ENCODE measurements around the gene SLC15A3. TPM values are rescaled to one million over a fixed set of nuclear protein-coding genes. Genes with fewer than 3 reads are reported as not detected.

Gene SLC15A3
- total and polyA plus RNA-seq, 4 donors, result 9.0 to 20.9 (median 16.3) TPM

GRCh38 chr11:60971520-60971919, 19.5 kb upstream of the SLC15A3 start, which contains the start of gene CD6:
Gene CD6 (plus strand): TSS chr11:60971680. CDS start chr11:60971866, 186 bp downstream.
- TF ChIP-seq SP1 (IDR thresholded peaks at IDR 0.05), result no peak
- TF ChIP-seq NR2F2 (IDR thresholded peaks at IDR 0.05), result no peak
- TF ChIP-seq MAX (IDR thresholded peaks at IDR 0.05), result no peak
- no peak for TF ChIP-seq HNF4G (IDR thresholded peaks at IDR 0.05)
- no peak for TF ChIP-seq FOXA2 (IDR thresholded peaks at IDR 0.05)
- no peak for TF ChIP-seq GABPA (IDR thresholded peaks at IDR 0.05 in 1 of 2, conservative IDR thresholded peaks at IDR 0.05 in 1 of 2)
- no peak for TF ChIP-seq TAF1 (conservative IDR thresholded peaks at IDR 0.05)
- H3K4me3 ChIP-seq (ENCODE audit: low read depth in 1 of 3, low read length in 3 of 3), result peak within 1 kb of the TSS in 1 of 3 donors; percentile 3
- no peak within 1 kb of the TSS for H3K27ac ChIP-seq (ENCODE audit: low read depth in 1 of 2, low read length in 2 of 2)

GRCh38 chr11:60970890-60971289, 18.9 kb upstream of the SLC15A3 start:
- no peak for DNase-seq (ENCODE audit: low spot score)
- WGBS, result 76% methylated on average over 5 of the region's 5 CpGs
- no peak overlapping the region for H3K27ac ChIP-seq (ENCODE audit: low read depth in 1 of 2, low read length in 2 of 2)

More at GRCh38 chr11:60971520-60971919, 19.5 kb upstream of the SLC15A3 start, which contains the start of gene CD6:
- H3K9ac ChIP-seq (ENCODE audit: low read depth in 1 of 2, low read length in 2 of 2), result no peak within 1 kb of the TSS
- no peaks in the 10 kb centered on the region for H3K27me3 ChIP-seq (ENCODE audit: control insufficient read depth in 4 of 4, insufficient read depth in 4 of 4, low read length in 3 of 4)
- H3K36me3 ChIP-seq (ENCODE audit: control insufficient read depth in 4 of 4, insufficient read depth in 3 of 4, low read depth in 1 of 4, low read length in 3 of 4), result no peaks in the 10 kb centered on the region
- H3K4me1 ChIP-seq (ENCODE audit: control insufficient read depth in 4 of 4, insufficient read depth in 4 of 4, low read length in 3 of 4), result peaks cover 0 to 2% (median 0%) of the 10 kb centered on the region in 4 donors
- DNase-seq (ENCODE audit: low spot score), result no peak
- 85% methylated on average over 16 of the region's 16 CpGs for WGBS
- H3K9me3 ChIP-seq (ENCODE audit: control insufficient read depth in 4 of 4, low read length in 3 of 4), result peaks cover 0 to 6% (median 0%) of the 10 kb centered on the region in 4 donors

GRCh38 chr11:60970369-60970774, 18.4 kb upstream of the SLC15A3 start:
- Histone ChIP-seq H3K4me1 (ENCODE audit: control insufficient read depth in 4 of 4, insufficient read depth in 4 of 4, low read length in 3 of 4) (peaks cover 0 to 2% (median 0%) of the 10 kb centered on the region in 4 donors), H3K27me3 (ENCODE audit: control insufficient read depth in 4 of 4, insufficient read depth in 4 of 4, low read length in 3 of 4) (peaks cover 0 to 3% (median 0%) of the 10 kb centered on the region in 4 donors), H3K27ac (ENCODE audit: low read depth in 1 of 2, low read length in 2 of 2) (no peak overlapping the region), H3K9ac (ENCODE audit: low read depth in 1 of 2, low read length in 2 of 2) (no peak overlapping the region), H3K9me3 (ENCODE audit: control insufficient read depth in 4 of 4, low read length in 3 of 4) (peaks cover 0 to 6% (median 0%) of the 10 kb centered on the region in 4 donors), H3K36me3 (ENCODE audit: control insufficient read depth in 4 of 4, insufficient read depth in 3 of 4, low read depth in 1 of 4, low read length in 3 of 4) (no peaks in the 10 kb centered on the region), H3K4me3 (ENCODE audit: low read depth in 1 of 3, low read length in 3 of 3) (no peak overlapping the region)
- TF ChIP-seq RAD21 (IDR thresholded peaks at IDR 0.05), result peak; percentile 77 to 89
- peak; percentile 78 for TF ChIP-seq CTCF (IDR thresholded peaks at IDR 0.05; ENCODE audit: low read depth, low read length, missing input control)
- no peak for TF ChIP-seq RXRA (IDR thresholded peaks at IDR 0.05)
- TF ChIP-seq FOXA1 (IDR thresholded peaks at IDR 0.05), result no peak
- DNase-seq (ENCODE audit: low spot score), result peak; percentile 61
- 18% methylated on average over 9 of the region's 9 CpGs for WGBS

More at GRCh38 chr11:60970890-60971289, 18.9 kb upstream of the SLC15A3 start:
- Histone ChIP-seq H3K9ac (ENCODE audit: low read depth in 1 of 2, low read length in 2 of 2) (no peak overlapping the region), H3K9me3 (ENCODE audit: control insufficient read depth in 4 of 4, low read length in 3 of 4) (peaks cover 0 to 6% (median 0%) of the 10 kb centered on the region in 4 donors), H3K27me3 (ENCODE audit: control insufficient read depth in 4 of 4, insufficient read depth in 4 of 4, low read length in 3 of 4) (peaks cover 0 to 2% (median 0%) of the 10 kb centered on the region in 4 donors), H3K4me3 (ENCODE audit: low read depth in 1 of 3, low read length in 3 of 3) (no peak overlapping the region), H3K36me3 (ENCODE audit: control insufficient read depth in 4 of 4, insufficient read depth in 3 of 4, low read depth in 1 of 4, low read length in 3 of 4) (no peaks in the 10 kb centered on the region), H3K4me1 (ENCODE audit: control insufficient read depth in 4 of 4, insufficient read depth in 4 of 4, low read length in 3 of 4) (peaks cover 0 to 2% (median 0%) of the 10 kb centered on the region in 4 donors)
- TF ChIP-seq JUND (IDR thresholded peaks at IDR 0.05), result no peak
- no peak for TF ChIP-seq MAX (IDR thresholded peaks at IDR 0.05)
